Panc1 (cell line): Measurements from ENCODE around the gene DVL2. TPM values are rescaled to one million over a fixed set of nuclear protein-coding genes. Genes with fewer than 3 reads are reported as not detected.

Experiments
- ATAC-seq: fragments of 200-7000 bp; cut with Tn5 transposase; 2 replicates; pipeline ENCODE4 v1.9.1; 2020; ENCODE audit warnings: mild to moderate bottlenecking, moderate library complexity
- BruUV-seq: library from RNA; stranded (reverse); fragments of 400-500 nt; replicated peaks from 2 replicates; lab custom pipeline; 2021; lab: Mats Ljungman, UMichigan
- CTCF ChIA-PET: fragments of 300-600 bp; sonication (Branson Sonifier 250); formaldehyde crosslinking; loops from one replicate; lab custom pipeline; 2022; ENCODE audit warnings: antibody characterized with exemption; lab: Charles Lee
- POLR2A ChIA-PET: fragments of 300-600 bp; sonication (Branson Sonifier 250); formaldehyde crosslinking; loops from one replicate; lab custom pipeline; 2022; ENCODE audit warnings: antibody characterized with exemption; lab: Charles Lee
- DNase-seq: peaks from one replicate; pipeline ENCODE4 v3.0.0-alpha.2; 2010; ENCODE audit warnings: low read depth, low spot score
- H3K27ac ChIP-seq: 2 replicates; pipeline ENCODE4 v1.5.1; 2011; ENCODE audit warnings: mild to moderate bottlenecking, low read length, inconsistent platforms
- H3K27me3 ChIP-seq: fragments of 200-500 bp; sonication (Bioruptor generic); 2 replicates; pipeline ENCODE4 v1.6.0; 2014; ENCODE audit warnings: low read length, inconsistent platforms; ENCODE audit not compliant: control insufficient read depth, insufficient read depth
- H3K36me3 ChIP-seq: fragments of 200-500 bp; sonication (Bioruptor generic); 2 replicates; pipeline ENCODE4 v1.5.1; 2014; ENCODE audit warnings: inconsistent platforms, mild to moderate bottlenecking, low read length, moderate library complexity; ENCODE audit not compliant: control insufficient read depth, insufficient read depth
- H3K4me1 ChIP-seq: 2 replicates; pipeline ENCODE4 v1.5.1; 2011; ENCODE audit warnings: inconsistent platforms, mild to moderate bottlenecking, low read length, moderate library complexity; ENCODE audit not compliant: control insufficient read depth, insufficient read depth
- H3K4me3 ChIP-seq, 2 experiments: 2 replicates each; pipeline ENCODE4 v1.5.1; 2011 to 2012; ENCODE audit warnings: low read depth in 2 of 2, low read length in 2 of 2, mild to moderate bottlenecking in 2 of 2, inconsistent platforms in 1 of 2, moderate library complexity in 1 of 2
- H3K9me3 ChIP-seq: fragments of 200-500 bp; sonication (Bioruptor generic); 2 replicates; pipeline ENCODE4 v1.5.1; 2014; ENCODE audit warnings: low read depth, mild to moderate bottlenecking, inconsistent platforms, low read length, moderate library complexity; ENCODE audit not compliant: control insufficient read depth, insufficient read depth
- POLR2AphosphoS5 ChIP-seq: IDR thresholded peaks from 2 replicates; pipeline ENCODE4 v1.6.1; 2012; ENCODE audit warnings: mild to moderate bottlenecking, low read depth, low read length, moderate library complexity
- SIN3A ChIP-seq: IDR thresholded peaks from 2 replicates; pipeline ENCODE4 v1.6.1; 2012; ENCODE audit warnings: low read depth, mild to moderate bottlenecking, low read length, moderate library complexity, borderline replicate concordance; ENCODE audit not compliant: insufficient read depth
- TCF7L2 ChIP-seq: IDR thresholded peaks from 2 replicates; pipeline ENCODE4 v1.6.1; 2011; ENCODE audit warnings: mild to moderate bottlenecking, low read depth, low read length, inconsistent platforms
- in situ Hi-C: cut with HindIII; loops from 2 replicates; pipeline ENCODE4 v1.10.0; 2016; ENCODE audit warnings: low sequenced_read_pairs, low pct_unique_long_range_greater_than_20kb
- intact Hi-C: fragments of 100-400 bp; cut with micrococcal nuclease; formaldehyde crosslinking; loops from one replicate; pipeline ENCODE4 v1.10.0; 2022; ENCODE audit not compliant: unreplicated experiment
- total RNA-seq: library from RNA; stranded (reverse); gene quantifications from one replicate; pipeline ENCODE4 v1.2.1, GENCODE V29; 2021; ENCODE audit not compliant: unreplicated experiment
- TF ChIP-seq, protein P1 (sequence below), 2 experiments: IDR thresholded peaks; 2 replicates each; pipeline ENCODE4 v1.6.1; 2011 to 2012; ENCODE audit warnings: low read depth in 2 of 2, control low read depth in 1 of 2, low read length in 1 of 2, mild to moderate bottlenecking in 1 of 2, moderate library complexity in 1 of 2; ENCODE audit not compliant: insufficient read depth in 1 of 2
- TF ChIP-seq, protein P2 (sequence below): fragments of 450-650 bp; IDR thresholded peaks from 2 replicates; pipeline ENCODE4 v1.5.1; 2017; ENCODE audit warnings: mild to moderate bottlenecking

DVL2 gene
- total RNA-seq, 1 experiment from 2014 or later = 84.2 TPM

DNA sequence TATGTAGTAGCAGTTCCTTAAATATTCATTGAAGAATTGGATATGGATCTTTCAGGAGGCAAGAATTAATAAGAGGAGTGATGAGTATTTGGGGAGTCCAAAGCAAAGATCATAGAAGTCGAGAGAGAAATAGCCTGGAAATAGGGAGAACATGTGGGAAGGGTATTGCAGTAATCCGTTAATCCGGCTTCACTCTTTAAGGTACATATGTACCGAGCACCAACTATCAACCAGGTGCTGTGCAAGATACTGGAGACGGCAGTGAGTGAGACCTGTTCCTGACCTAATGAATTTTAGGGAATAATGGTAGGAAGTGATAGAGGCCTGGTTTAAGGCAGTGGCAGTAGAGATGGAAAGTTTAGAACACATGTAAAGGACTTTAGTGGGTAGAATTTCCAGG, 18.8 kb upstream of the DVL2 start:
- BruUV-seq = TSS peak; percentile 90
- peak overlapping the region; percentile 92 for H3K27ac ChIP-seq

DNA sequence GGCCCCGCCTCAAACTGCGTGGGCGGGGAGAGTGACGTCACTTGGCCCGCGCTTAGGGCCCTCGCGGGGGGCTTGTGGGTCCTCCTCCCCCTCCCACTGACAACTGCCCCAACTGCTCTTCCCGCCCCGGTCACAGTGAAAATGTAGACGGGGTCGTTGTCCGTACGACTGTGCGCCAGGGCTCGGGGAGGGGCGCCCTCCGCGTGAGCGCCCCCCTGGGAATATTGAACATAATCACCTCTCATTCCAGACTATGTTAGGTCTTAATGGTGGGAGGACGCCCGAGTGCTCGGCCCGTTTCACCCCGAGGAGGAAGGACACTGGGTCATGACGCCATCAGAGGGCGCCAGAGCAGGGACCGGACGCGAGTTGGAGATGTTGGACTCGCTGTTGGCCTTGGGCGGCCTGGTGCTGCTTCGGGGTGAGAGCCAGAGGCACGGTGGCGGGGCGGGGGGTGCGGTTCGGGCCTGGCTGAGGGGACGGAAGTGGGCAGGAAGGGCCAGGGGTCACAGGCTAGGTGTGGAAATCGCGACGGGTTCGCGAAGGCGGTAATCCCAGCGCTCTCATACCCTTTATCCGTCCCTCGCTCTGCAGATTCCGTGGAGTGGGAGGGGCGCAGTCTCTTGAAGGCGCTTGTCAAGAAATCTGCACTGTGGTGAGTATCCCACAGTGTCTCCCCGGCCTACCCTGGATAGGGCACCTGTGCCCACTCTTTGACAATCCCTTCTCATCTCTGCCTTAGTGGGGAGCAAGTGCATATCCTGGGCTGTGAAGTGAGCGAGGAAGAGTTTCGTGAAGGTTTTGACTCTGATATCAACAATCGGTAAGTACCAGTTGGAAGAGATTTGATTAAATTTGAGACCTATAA, 18.1 kb upstream of the DVL2 start, which contains the start of gene ELP5:
ELP5 (plus strand) TSS at position 40 of the 868 bp plus-strand sequence; CDS start at position 376, 336 bp downstream.
- POLR2A ChIA-PET = no interaction called here
- BruUV-seq = no TSS peak
- in situ Hi-C loops = no loop called here

More for the DNA sequence above, 18.8 kb upstream of the DVL2 start:
- ChIA-PET POLR2A (no interaction called here), CTCF (no interaction called here)
- no peaks in the 10 kb centered on the region for H3K9me3 ChIP-seq
- DNase-seq (no peak), ATAC-seq (no peak)
- peaks cover 6% of the 10 kb centered on the region for H3K36me3 ChIP-seq
- TF ChIP-seq POLR2AphosphoS5 (no peak), SIN3A (no peak), TCF7L2 (no peak)
- TF ChIP-seq, protein P1, sequence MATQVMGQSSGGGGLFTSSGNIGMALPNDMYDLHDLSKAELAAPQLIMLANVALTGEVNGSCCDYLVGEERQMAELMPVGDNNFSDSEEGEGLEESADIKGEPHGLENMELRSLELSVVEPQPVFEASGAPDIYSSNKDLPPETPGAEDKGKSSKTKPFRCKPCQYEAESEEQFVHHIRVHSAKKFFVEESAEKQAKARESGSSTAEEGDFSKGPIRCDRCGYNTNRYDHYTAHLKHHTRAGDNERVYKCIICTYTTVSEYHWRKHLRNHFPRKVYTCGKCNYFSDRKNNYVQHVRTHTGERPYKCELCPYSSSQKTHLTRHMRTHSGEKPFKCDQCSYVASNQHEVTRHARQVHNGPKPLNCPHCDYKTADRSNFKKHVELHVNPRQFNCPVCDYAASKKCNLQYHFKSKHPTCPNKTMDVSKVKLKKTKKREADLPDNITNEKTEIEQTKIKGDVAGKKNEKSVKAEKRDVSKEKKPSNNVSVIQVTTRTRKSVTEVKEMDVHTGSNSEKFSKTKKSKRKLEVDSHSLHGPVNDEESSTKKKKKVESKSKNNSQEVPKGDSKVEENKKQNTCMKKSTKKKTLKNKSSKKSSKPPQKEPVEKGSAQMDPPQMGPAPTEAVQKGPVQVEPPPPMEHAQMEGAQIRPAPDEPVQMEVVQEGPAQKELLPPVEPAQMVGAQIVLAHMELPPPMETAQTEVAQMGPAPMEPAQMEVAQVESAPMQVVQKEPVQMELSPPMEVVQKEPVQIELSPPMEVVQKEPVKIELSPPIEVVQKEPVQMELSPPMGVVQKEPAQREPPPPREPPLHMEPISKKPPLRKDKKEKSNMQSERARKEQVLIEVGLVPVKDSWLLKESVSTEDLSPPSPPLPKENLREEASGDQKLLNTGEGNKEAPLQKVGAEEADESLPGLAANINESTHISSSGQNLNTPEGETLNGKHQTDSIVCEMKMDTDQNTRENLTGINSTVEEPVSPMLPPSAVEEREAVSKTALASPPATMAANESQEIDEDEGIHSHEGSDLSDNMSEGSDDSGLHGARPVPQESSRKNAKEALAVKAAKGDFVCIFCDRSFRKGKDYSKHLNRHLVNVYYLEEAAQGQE (IDR thresholded peaks at IDR 0.05; ENCODE audit: insufficient read depth in 1 of 2, low read depth in 2 of 2, low read length in 1 of 2) = no peak
- TF ChIP-seq, protein P2, sequence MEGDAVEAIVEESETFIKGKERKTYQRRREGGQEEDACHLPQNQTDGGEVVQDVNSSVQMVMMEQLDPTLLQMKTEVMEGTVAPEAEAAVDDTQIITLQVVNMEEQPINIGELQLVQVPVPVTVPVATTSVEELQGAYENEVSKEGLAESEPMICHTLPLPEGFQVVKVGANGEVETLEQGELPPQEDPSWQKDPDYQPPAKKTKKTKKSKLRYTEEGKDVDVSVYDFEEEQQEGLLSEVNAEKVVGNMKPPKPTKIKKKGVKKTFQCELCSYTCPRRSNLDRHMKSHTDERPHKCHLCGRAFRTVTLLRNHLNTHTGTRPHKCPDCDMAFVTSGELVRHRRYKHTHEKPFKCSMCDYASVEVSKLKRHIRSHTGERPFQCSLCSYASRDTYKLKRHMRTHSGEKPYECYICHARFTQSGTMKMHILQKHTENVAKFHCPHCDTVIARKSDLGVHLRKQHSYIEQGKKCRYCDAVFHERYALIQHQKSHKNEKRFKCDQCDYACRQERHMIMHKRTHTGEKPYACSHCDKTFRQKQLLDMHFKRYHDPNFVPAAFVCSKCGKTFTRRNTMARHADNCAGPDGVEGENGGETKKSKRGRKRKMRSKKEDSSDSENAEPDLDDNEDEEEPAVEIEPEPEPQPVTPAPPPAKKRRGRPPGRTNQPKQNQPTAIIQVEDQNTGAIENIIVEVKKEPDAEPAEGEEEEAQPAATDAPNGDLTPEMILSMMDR = no peak
- intact Hi-C loops = no loop called here
- H3K4me3 ChIP-seq = peak overlapping the region; percentile 72 to 80
- in situ Hi-C loops = no loop called here
- no peaks in the 10 kb centered on the region for H3K27me3 ChIP-seq
- peaks cover 16% of the 10 kb centered on the region for H3K4me1 ChIP-seq

More for the DNA sequence above, 18.1 kb upstream of the DVL2 start, which contains the start of gene ELP5:
- ATAC-seq (peak; percentile 80), DNase-seq (no peak)
- peaks cover 6% of the 10 kb centered on the region for H3K36me3 ChIP-seq
- peak within 1 kb of the TSS; percentile 72 to 80 for H3K4me3 ChIP-seq
- H3K27ac ChIP-seq = peak within 1 kb of the TSS; percentile 92
- H3K4me1 ChIP-seq = peaks cover 16% of the 10 kb centered on the region
- intact Hi-C loops = no loop called here
- H3K27me3 ChIP-seq = no peaks in the 10 kb centered on the region
- TF ChIP-seq, protein P1 (IDR thresholded peaks at IDR 0.05; ENCODE audit: insufficient read depth in 1 of 2, low read depth in 2 of 2, low read length in 1 of 2) = 0 out of 4 replicates have a peak, but pooled peaks of 1 of the 2 experiments have one; percentile 26
- TF ChIP-seq, protein P2 = peak; percentile 65; the same call in 1 of the 2 replicates
- no peak for TF ChIP-seq POLR2AphosphoS5
- H3K9me3 ChIP-seq = no peaks in the 10 kb centered on the region
- CTCF ChIA-PET = no interaction called here
